HCT116 (cell line): ENCODE measurements around the gene NAGPA. TPM values are rescaled to one million over a fixed set of nuclear protein-coding genes. Genes with fewer than 3 reads are reported as not detected.

Experiments
- ATAC-seq: fragments of 200-7000 bp; cut with Tn5 transposase; 2 replicates; pipeline ENCODE4 v1.9.1; 2020; ENCODE audit warnings: mild to moderate bottlenecking, moderate library complexity
- BruUV-seq: library from RNA; stranded (reverse); fragments of 400-500 nt; replicated peaks from 2 replicates; lab custom pipeline; 2021; lab: Mats Ljungman, UMichigan
- CTCF ChIA-PET: fragments of 300-600 bp; sonication (Branson Sonifier 250); formaldehyde crosslinking; loops from one replicate; lab custom pipeline; 2021; ENCODE audit warnings: antibody characterized with exemption; lab: Charles Lee
- POLR2A ChIA-PET: fragments of 300-600, 350-600 bp; sonication (Branson Sonifier 250); formaldehyde crosslinking; loops from one replicate; lab custom pipeline; 2021; ENCODE audit warnings: antibody characterized with exemption; lab: Charles Lee
- RAD21 ChIA-PET, 2 experiments: fragments of 300-600 bp; sonication (Branson Sonifier 250); formaldehyde crosslinking; loops; one replicate each; lab custom pipeline; 2023; ENCODE audit warnings: low total read pairs in 2 of 2; ENCODE audit not compliant: uncharacterized antibody in 2 of 2, unreplicated experiment in 2 of 2, low non-redundant PET in 1 of 2; lab: Charles Lee
- DNase-seq: peaks from one replicate; pipeline ENCODE4 v3.0.0-alpha.2; 2010; ENCODE audit warnings: low read depth, low spot score
- H2AFZ ChIP-seq: fragments of 200-600 bp; shearing (Covaris generic), sonication (generic); 2 replicates; pipeline ENCODE4 v1.6.1; 2017; ENCODE audit warnings: low read depth, mixed run types, mixed read lengths, antibody characterized with exemption, low read length; ENCODE audit not compliant: poor library complexity, severe bottlenecking
- H3K27ac ChIP-seq: 2 replicates; pipeline ENCODE4 v1.5.1; 2012; ENCODE audit warnings: low read depth, low read length
- H3K27me3 ChIP-seq: fragments of 200-600 bp; sonication (generic); 2 replicates; pipeline ENCODE4 v1.6.1; 2016; ENCODE audit warnings: mixed run types, low read length, mixed read lengths; ENCODE audit not compliant: insufficient read depth
- H3K36me3 ChIP-seq, 2 experiments: fragments of 200-500 bp in 1 of 2; fragments of 200-600 bp in 1 of 2; sonication (Bioruptor generic) in 1 of 2; sonication (generic) in 1 of 2; 2 replicates each; pipeline versions ENCODE4 v1.5.1 to v1.6.1; 2014 to 2016; ENCODE audit warnings: low read length in 2 of 2, inconsistent platforms in 1 of 2, mixed read lengths in 1 of 2, mixed run types in 1 of 2; ENCODE audit not compliant: insufficient read depth in 2 of 2, control insufficient read depth in 1 of 2
- H3K4me1 ChIP-seq, 2 experiments: fragments of 200-600 bp in 1 of 2; sonication (generic) in 1 of 2; 2 replicates each; pipeline versions ENCODE4 v1.5.1 to v1.6.1; 2012 to 2017; ENCODE audit warnings: low read length in 2 of 2, inconsistent platforms in 1 of 2, mild to moderate bottlenecking in 1 of 2, mixed read lengths in 1 of 2, mixed run types in 1 of 2, moderate library complexity in 1 of 2; ENCODE audit not compliant: insufficient read depth in 2 of 2, control insufficient read depth in 1 of 2
- H3K4me2 ChIP-seq: fragments of 200-600 bp; sonication (generic); 2 replicates; pipeline ENCODE4 v1.6.1; 2017; ENCODE audit warnings: mixed run types, low read length, mixed read lengths
- H3K4me3 ChIP-seq, 2 experiments: fragments of 200-600 bp in 1 of 2; sonication (generic) in 1 of 2; replicated peaks in 1 of 2; 2 replicates each; pipeline ENCODE4 v1.5.1; 2011 to 2016; ENCODE audit warnings: low read length in 2 of 2, control low read depth in 1 of 2, low read depth in 1 of 2, mild to moderate bottlenecking in 1 of 2, mixed read lengths in 1 of 2, mixed run types in 1 of 2
- H3K79me2 ChIP-seq: fragments of 200-600 bp; sonication (generic); 2 replicates; pipeline ENCODE4 v1.6.1; 2017; ENCODE audit warnings: mild to moderate bottlenecking, mixed run types, low read length, moderate library complexity, mixed read lengths; ENCODE audit not compliant: insufficient read depth
- H3K9ac ChIP-seq: fragments of 200-600 bp; sonication (generic); 2 replicates; pipeline ENCODE4 v1.6.1; 2016; ENCODE audit warnings: low read length, mixed read lengths
- H3K9me2 ChIP-seq: fragments of 200-600 bp; sonication (generic), shearing (Covaris generic); 2 replicates; pipeline ENCODE4 v1.6.1; 2017; ENCODE audit warnings: mixed run types, mild to moderate bottlenecking, moderate library complexity; ENCODE audit not compliant: insufficient read depth
- H3K9me3 ChIP-seq, 2 experiments: fragments of 200-500 bp in 1 of 2; fragments of 200-600 bp in 1 of 2; sonication (Bioruptor generic) in 1 of 2; sonication (generic) in 1 of 2; 2 replicates each; pipeline ENCODE4 v1.6.1; 2014 to 2017; ENCODE audit warnings: low read length in 2 of 2, mixed read lengths in 2 of 2, inconsistent platforms in 1 of 2, low read depth in 1 of 2, mild to moderate bottlenecking in 1 of 2, mixed run types in 1 of 2, moderate library complexity in 1 of 2; ENCODE audit not compliant: control insufficient read depth in 1 of 2, insufficient read depth in 1 of 2
- H4K20me1 ChIP-seq: fragments of 200-600 bp; sonication (generic), shearing (Covaris generic); 2 replicates; pipeline ENCODE4 v1.6.1; 2017; ENCODE audit warnings: mixed run types, mild to moderate bottlenecking, moderate library complexity; ENCODE audit not compliant: insufficient read depth
- CBX3 ChIP-seq: IDR thresholded peaks from 2 replicates; pipeline ENCODE4 v1.6.1; 2012; ENCODE audit warnings: low read depth
- EGR1 ChIP-seq: IDR thresholded peaks from 2 replicates; pipeline ENCODE4 v1.6.1; 2012; ENCODE audit warnings: low read depth
- ELF1 ChIP-seq: IDR thresholded peaks from 2 replicates; pipeline ENCODE4 v1.6.1; 2012; ENCODE audit warnings: low read depth, borderline replicate concordance
- EZH2phosphoT487 ChIP-seq: fragments of 200-600 bp; IDR thresholded peaks from 2 replicates; pipeline ENCODE4 v1.6.1; 2018; ENCODE audit warnings: antibody characterized with exemption, borderline replicate concordance
- FOSL1 ChIP-seq: IDR thresholded peaks from 2 replicates; pipeline ENCODE4 v1.6.1; 2012; ENCODE audit warnings: low read depth
- RAD21 ChIP-seq: IDR thresholded peaks from 2 replicates; pipeline ENCODE4 v1.6.1; 2012; ENCODE audit warnings: low read depth, mild to moderate bottlenecking
- SP1 ChIP-seq: IDR thresholded peaks from 2 replicates; pipeline ENCODE4 v1.6.1; 2012; ENCODE audit warnings: low read depth
- SRF ChIP-seq: IDR thresholded peaks from 2 replicates; pipeline ENCODE4 v1.6.1; 2012; ENCODE audit warnings: low read depth
- TCF7L2 ChIP-seq: IDR thresholded peaks from 2 replicates; pipeline ENCODE4 v1.7.0; 2011; ENCODE audit warnings: borderline replicate concordance, inconsistent platforms; ENCODE audit not compliant: insufficient read depth, insufficient read length; ENCODE audit errors: extremely low read depth
- YY1 ChIP-seq: IDR thresholded peaks from 2 replicates; pipeline ENCODE4 v1.6.1; 2011; ENCODE audit warnings: low read length, low read depth, moderate library complexity, mild to moderate bottlenecking; ENCODE audit not compliant: insufficient replicate concordance; ENCODE audit errors: extremely low read depth
- intact Hi-C: fragments of 100-400 bp; cut with micrococcal nuclease; formaldehyde crosslinking; loops from 2 replicates; pipeline ENCODE4 v1.10.0; 2022
- total RNA-seq: library from RNA; stranded (reverse); gene quantifications from one replicate; pipeline ENCODE4 v1.2.1, GENCODE V29; 2021; ENCODE audit not compliant: unreplicated experiment
- TF ChIP-seq, protein P1 (sequence below): IDR thresholded peaks from 2 replicates; pipeline ENCODE4 v1.6.1; 2011; ENCODE audit warnings: mild to moderate bottlenecking, low read length, moderate library complexity; ENCODE audit not compliant: insufficient replicate concordance; ENCODE audit errors: extremely low read depth
- TF ChIP-seq, protein P2 (sequence below), 3 experiments: fragments of 200-600 bp in 1 of 3; sonication (generic) in 1 of 3; IDR thresholded peaks in 2 of 3; conservative IDR thresholded peaks in 1 of 3; 2 replicates each; pipeline ENCODE4 v1.5.1; 2012 to 2017; ENCODE audit warnings: low read depth in 2 of 3, low read length in 2 of 3, antibody characterized with exemption in 1 of 3, borderline replicate concordance in 1 of 3, control low read depth in 1 of 3, mild to moderate bottlenecking in 1 of 3, mixed read lengths in 1 of 3, mixed run types in 1 of 3, moderate library complexity in 1 of 3; ENCODE audit not compliant: insufficient read depth in 1 of 3
- TF ChIP-seq, protein P3 (sequence below): IDR thresholded peaks from 2 replicates; pipeline ENCODE4 v1.6.1; 2012
- TF ChIP-seq, protein P4 (sequence below): IDR thresholded peaks from 2 replicates; pipeline ENCODE4 v1.6.1; 2012; ENCODE audit warnings: low read depth

The NAGPA gene
- total RNA-seq, 1 experiment from 2014 or later, result 17.5 TPM

DNA sequence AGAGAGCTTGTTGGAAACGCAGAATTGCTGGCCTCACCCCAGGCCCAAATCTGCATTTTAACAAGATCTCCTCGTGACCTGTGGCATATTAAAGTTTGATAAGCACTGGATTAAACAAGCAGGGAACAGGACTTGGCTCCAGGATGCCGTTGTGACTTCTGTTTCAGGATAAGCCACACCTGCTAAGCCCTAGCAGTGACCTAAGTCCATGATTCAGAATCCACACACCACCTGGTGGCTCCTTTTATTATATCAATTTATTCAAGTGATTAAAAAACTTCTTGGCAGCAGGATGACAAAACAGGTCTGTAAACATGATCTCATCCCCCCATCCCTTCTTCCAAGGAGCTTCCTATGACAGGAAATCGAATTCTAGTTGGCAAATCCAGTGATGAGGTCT is 9.1 kb downstream of the NAGPA start:
- Histone ChIP-seq H3K4me3 (no peak overlapping the region), H2AFZ (no peak overlapping the region), H3K79me2 (no peaks in the 10 kb centered on the region), H4K20me1 (no peaks in the 10 kb centered on the region), H3K36me3 (no peaks in the 10 kb centered on the region; a peak in 1 of 4 replicates), H3K4me1 (no peaks in the 10 kb centered on the region), H3K9me2 (no peaks in the 10 kb centered on the region)
- ChIA-PET CTCF (no interaction called here), RAD21 (no interaction called here)
- TF ChIP-seq CBX3, result no peak
- TF ChIP-seq TCF7L2, result no peak
- TF ChIP-seq EGR1, result no peak
- TF ChIP-seq, protein P1, sequence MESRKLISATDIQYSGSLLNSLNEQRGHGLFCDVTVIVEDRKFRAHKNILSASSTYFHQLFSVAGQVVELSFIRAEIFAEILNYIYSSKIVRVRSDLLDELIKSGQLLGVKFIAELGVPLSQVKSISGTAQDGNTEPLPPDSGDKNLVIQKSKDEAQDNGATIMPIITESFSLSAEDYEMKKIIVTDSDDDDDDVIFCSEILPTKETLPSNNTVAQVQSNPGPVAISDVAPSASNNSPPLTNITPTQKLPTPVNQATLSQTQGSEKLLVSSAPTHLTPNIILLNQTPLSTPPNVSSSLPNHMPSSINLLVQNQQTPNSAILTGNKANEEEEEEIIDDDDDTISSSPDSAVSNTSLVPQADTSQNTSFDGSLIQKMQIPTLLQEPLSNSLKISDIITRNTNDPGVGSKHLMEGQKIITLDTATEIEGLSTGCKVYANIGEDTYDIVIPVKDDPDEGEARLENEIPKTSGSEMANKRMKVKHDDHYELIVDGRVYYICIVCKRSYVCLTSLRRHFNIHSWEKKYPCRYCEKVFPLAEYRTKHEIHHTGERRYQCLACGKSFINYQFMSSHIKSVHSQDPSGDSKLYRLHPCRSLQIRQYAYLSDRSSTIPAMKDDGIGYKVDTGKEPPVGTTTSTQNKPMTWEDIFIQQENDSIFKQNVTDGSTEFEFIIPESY, result no peak
- peak; percentile 63 for TF ChIP-seq RAD21
- TF ChIP-seq FOSL1, result no peak
- TF ChIP-seq SP1, result no peak
- no peak for TF ChIP-seq YY1
- TF ChIP-seq EZH2phosphoT487, result no peak
- no peak for TF ChIP-seq ELF1
- TF ChIP-seq, protein P2, sequence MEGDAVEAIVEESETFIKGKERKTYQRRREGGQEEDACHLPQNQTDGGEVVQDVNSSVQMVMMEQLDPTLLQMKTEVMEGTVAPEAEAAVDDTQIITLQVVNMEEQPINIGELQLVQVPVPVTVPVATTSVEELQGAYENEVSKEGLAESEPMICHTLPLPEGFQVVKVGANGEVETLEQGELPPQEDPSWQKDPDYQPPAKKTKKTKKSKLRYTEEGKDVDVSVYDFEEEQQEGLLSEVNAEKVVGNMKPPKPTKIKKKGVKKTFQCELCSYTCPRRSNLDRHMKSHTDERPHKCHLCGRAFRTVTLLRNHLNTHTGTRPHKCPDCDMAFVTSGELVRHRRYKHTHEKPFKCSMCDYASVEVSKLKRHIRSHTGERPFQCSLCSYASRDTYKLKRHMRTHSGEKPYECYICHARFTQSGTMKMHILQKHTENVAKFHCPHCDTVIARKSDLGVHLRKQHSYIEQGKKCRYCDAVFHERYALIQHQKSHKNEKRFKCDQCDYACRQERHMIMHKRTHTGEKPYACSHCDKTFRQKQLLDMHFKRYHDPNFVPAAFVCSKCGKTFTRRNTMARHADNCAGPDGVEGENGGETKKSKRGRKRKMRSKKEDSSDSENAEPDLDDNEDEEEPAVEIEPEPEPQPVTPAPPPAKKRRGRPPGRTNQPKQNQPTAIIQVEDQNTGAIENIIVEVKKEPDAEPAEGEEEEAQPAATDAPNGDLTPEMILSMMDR (IDR thresholded peaks at IDR 0.05 in 2 of 3, conservative IDR thresholded peaks at IDR 0.05 in 1 of 3; ENCODE audit: borderline replicate concordance in 1 of 3, insufficient read depth in 1 of 3, low read depth in 2 of 3, low read length in 2 of 3), result peak in 2 of 3 experiments; percentile 35; a peak in 2 of 6 replicates
- TF ChIP-seq, protein P3, sequence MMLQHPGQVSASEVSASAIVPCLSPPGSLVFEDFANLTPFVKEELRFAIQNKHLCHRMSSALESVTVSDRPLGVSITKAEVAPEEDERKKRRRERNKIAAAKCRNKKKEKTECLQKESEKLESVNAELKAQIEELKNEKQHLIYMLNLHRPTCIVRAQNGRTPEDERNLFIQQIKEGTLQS, result no peak
- no peak for TF ChIP-seq SRF
- TF ChIP-seq, protein P4, sequence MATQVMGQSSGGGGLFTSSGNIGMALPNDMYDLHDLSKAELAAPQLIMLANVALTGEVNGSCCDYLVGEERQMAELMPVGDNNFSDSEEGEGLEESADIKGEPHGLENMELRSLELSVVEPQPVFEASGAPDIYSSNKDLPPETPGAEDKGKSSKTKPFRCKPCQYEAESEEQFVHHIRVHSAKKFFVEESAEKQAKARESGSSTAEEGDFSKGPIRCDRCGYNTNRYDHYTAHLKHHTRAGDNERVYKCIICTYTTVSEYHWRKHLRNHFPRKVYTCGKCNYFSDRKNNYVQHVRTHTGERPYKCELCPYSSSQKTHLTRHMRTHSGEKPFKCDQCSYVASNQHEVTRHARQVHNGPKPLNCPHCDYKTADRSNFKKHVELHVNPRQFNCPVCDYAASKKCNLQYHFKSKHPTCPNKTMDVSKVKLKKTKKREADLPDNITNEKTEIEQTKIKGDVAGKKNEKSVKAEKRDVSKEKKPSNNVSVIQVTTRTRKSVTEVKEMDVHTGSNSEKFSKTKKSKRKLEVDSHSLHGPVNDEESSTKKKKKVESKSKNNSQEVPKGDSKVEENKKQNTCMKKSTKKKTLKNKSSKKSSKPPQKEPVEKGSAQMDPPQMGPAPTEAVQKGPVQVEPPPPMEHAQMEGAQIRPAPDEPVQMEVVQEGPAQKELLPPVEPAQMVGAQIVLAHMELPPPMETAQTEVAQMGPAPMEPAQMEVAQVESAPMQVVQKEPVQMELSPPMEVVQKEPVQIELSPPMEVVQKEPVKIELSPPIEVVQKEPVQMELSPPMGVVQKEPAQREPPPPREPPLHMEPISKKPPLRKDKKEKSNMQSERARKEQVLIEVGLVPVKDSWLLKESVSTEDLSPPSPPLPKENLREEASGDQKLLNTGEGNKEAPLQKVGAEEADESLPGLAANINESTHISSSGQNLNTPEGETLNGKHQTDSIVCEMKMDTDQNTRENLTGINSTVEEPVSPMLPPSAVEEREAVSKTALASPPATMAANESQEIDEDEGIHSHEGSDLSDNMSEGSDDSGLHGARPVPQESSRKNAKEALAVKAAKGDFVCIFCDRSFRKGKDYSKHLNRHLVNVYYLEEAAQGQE, result no peak
- TF ChIP-seq, all 23 proteins: peak for 2
- H3K4me2 ChIP-seq, result no peak overlapping the region
- peak; percentile 79 for ATAC-seq
- BruUV-seq, result no TSS peak
- no peaks in the 10 kb centered on the region for H3K27me3 ChIP-seq
- intact Hi-C loops, result loop anchor here (10.0 kb wide), 1 partner anchor 310 kb away; no protein-coding TSS in a partner anchor
- POLR2A ChIA-PET, result no interaction called here
- H3K27ac ChIP-seq, result no peak overlapping the region
- peak; percentile 24 for DNase-seq
- no peak overlapping the region for H3K9ac ChIP-seq
- no peaks in the 10 kb centered on the region for H3K9me3 ChIP-seq
